GM21390 (cell line): ENCODE results near the gene SLC8B1.

Experiments used
- ATAC-seq: cut with Tn5 transposase; IDR thresholded peaks from one replicate; pipeline ENCODE4 v1.9.1; 2021; ENCODE audit not compliant: unreplicated experiment

The SLC8B1 gene

DNA sequence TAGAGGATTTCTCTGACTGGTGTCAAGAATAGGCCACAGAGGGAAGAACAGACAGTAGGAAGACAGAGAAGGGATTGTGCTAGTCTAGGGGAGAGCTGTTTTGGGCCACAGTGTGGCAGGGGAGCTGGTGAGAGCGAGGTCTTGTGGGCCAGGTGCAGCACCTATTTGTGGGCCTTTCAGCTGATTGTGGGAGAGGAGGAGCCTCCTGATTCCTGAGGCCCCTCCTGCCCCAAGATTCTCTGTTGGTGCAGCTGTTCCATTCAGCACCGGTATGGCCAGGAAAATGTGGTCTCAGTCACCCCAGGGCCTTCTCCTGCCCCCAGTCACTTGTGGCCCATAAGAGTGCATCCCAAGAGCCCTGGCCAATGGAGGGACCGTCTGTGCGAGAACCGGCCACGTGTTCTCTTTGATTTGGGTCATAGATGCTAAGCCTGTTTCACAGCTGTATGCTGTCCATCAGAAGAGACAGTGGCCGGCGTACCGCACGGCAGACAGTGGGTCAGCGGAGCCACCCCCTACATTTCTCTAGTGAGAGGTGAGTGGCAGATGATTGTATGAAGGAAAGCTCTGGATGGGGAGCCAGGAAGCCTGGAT, 86.0 kb downstream of the SLC8B1 start:
- ATAC-seq: no peak
